NB4 (cell line): ENCODE results near the gene LRMDA.

Source experiments
- MYC ChIP-seq: IDR thresholded peaks from 2 replicates; pipeline ENCODE4 v1.6.1; 2011; ENCODE audit warnings: low read depth, low read length
- POLR2A ChIP-seq: IDR thresholded peaks from 2 replicates; pipeline ENCODE4 v1.6.1; 2011; ENCODE audit warnings: mild to moderate bottlenecking; ENCODE audit not compliant: insufficient read length; ENCODE audit errors: extremely low read depth
- TF ChIP-seq, protein P1 (sequence below): IDR thresholded peaks from one replicate; pipeline ENCODE4 v1.5.1; 2012; ENCODE audit warnings: low read depth, low read length

DNA sequence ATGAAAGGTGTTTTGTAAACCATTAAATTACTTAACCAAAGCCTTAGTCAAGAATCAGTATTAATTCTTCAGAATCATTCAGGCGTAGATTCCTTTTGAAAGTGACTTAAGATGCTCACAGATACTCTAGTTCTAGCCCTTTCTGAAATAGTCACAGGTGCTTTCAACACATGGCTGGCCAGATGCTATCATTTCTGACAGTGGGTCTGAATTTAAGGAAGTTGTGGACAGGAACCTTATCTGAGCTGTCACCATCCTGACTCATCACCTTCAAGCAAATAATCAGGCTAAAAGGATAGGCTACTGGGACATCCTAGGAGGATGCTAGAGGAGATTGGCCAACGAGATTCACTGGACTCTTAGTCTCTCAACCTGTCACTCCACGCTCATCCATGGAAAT is 501.5 kb downstream of the LRMDA start:
- TF ChIP-seq, protein P1, sequence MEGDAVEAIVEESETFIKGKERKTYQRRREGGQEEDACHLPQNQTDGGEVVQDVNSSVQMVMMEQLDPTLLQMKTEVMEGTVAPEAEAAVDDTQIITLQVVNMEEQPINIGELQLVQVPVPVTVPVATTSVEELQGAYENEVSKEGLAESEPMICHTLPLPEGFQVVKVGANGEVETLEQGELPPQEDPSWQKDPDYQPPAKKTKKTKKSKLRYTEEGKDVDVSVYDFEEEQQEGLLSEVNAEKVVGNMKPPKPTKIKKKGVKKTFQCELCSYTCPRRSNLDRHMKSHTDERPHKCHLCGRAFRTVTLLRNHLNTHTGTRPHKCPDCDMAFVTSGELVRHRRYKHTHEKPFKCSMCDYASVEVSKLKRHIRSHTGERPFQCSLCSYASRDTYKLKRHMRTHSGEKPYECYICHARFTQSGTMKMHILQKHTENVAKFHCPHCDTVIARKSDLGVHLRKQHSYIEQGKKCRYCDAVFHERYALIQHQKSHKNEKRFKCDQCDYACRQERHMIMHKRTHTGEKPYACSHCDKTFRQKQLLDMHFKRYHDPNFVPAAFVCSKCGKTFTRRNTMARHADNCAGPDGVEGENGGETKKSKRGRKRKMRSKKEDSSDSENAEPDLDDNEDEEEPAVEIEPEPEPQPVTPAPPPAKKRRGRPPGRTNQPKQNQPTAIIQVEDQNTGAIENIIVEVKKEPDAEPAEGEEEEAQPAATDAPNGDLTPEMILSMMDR, result no peak
- TF ChIP-seq POLR2A (no peak), MYC (peak; percentile 47)
